Measurements from ENCODE around the gene EXD3.

Gene EXD3

DNA sequence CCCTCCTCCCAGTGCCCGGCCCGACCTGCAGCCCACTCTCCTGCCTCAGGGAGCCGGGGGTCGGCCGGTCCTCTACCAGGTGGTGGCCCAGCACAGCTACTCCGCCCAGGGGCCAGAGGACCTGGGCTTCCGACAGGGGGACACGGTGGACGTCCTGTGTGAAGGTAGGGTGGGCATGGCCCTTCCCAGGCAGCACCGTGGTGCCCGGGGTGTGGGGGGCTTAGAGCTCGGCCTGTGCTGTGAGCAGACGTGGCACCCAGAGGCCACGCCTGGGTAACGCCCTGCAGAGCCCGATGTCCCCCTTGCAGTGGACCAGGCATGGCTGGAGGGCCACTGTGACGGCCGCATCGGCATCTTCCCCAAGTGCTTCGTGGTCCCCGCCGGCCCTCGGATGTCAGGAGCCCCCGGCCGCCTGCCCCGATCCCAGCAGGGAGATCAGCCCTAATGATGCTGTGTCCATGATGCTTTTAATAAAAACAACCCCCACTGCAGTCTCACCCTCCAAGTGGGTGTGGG is 11.0 kb upstream of the EXD3 start:
- in situ Hi-C loops (cut with MboI; ENCODE audit: low sequenced_read_pairs, unreplicated experiment), result no loop called here
- DNase-seq (ENCODE audit: low spot score), result no peak
- TF ChIP-seq, protein P1, sequence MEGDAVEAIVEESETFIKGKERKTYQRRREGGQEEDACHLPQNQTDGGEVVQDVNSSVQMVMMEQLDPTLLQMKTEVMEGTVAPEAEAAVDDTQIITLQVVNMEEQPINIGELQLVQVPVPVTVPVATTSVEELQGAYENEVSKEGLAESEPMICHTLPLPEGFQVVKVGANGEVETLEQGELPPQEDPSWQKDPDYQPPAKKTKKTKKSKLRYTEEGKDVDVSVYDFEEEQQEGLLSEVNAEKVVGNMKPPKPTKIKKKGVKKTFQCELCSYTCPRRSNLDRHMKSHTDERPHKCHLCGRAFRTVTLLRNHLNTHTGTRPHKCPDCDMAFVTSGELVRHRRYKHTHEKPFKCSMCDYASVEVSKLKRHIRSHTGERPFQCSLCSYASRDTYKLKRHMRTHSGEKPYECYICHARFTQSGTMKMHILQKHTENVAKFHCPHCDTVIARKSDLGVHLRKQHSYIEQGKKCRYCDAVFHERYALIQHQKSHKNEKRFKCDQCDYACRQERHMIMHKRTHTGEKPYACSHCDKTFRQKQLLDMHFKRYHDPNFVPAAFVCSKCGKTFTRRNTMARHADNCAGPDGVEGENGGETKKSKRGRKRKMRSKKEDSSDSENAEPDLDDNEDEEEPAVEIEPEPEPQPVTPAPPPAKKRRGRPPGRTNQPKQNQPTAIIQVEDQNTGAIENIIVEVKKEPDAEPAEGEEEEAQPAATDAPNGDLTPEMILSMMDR (IDR thresholded peaks at IDR 0.05; ENCODE audit: borderline replicate concordance, control extremely low read depth, extremely low read depth, insufficient read depth, missing control alignments), result no peak

DNA sequence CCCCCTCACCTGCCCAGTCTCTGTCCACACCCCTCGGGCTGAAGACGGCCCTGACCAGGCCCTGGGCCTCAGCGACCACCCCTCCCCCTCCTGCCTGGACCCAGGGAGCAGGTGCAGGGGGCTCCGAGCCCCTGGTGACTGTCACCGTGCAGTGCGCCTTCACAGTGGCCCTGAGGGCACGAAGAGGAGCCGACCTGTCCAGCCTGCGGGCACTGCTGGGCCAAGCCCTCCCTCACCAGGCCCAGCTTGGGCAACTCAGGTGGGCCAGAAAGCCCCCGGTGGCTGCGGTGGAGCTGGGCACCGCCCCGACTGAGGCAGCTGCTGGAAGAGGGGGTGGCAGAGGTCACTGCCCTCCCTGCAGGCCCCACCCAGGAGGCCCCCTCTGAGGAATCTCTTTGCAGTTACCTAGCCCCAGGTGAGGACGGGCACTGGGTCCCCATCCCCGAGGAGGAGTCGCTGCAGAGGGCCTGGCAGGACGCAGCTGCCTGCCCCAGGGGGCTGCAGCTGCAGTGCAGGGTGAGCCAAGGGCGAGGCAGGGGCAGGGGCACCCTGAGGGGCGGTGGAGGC is 10.5 kb upstream of the EXD3 start:
- TF ChIP-seq, protein P1 (IDR thresholded peaks at IDR 0.05; ENCODE audit: borderline replicate concordance, control extremely low read depth, extremely low read depth, insufficient read depth, missing control alignments), result no peak
- in situ Hi-C loops (cut with MboI; ENCODE audit: low sequenced_read_pairs, unreplicated experiment), result no loop called here
- DNase-seq (ENCODE audit: low spot score), result no peak

DNA sequence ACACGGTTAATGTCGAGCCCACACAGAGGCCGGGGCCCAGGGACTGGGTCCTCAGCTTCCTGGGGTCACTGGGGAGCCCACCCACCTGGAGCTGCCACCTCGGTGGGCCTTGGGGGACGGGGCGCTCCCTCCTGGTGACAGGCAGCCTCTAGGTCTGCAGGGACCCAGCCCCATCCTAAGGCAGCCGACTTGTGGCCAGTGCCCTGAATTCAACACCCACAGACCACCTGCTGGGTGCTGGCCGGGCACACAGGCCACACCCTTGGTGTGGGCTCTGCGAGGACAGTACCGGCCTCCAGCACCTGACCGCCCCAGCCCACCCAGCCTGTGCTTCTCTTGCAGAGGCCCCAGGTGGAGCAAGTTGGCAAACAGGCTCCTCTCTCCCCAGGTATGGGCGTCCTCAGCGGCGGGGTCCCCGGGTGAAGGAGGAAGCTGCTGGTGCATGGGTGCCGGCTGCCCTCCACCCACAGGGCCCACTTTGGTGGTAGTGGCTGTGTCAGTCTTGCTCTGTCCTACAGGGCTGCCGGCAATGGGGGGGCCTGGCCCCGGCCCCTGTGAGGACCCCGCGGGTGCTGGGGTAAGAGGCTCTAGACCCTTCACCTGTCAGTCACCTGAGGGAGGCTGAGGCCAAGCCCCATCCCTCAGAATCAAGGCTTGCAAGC is 9.9 kb upstream of the EXD3 start:
- in situ Hi-C loops (cut with MboI; ENCODE audit: low sequenced_read_pairs, unreplicated experiment), result no loop called here
- no peak for DNase-seq (ENCODE audit: low spot score)
- TF ChIP-seq, protein P1 (IDR thresholded peaks at IDR 0.05; ENCODE audit: borderline replicate concordance, control extremely low read depth, extremely low read depth, insufficient read depth, missing control alignments), result no peak

DNA sequence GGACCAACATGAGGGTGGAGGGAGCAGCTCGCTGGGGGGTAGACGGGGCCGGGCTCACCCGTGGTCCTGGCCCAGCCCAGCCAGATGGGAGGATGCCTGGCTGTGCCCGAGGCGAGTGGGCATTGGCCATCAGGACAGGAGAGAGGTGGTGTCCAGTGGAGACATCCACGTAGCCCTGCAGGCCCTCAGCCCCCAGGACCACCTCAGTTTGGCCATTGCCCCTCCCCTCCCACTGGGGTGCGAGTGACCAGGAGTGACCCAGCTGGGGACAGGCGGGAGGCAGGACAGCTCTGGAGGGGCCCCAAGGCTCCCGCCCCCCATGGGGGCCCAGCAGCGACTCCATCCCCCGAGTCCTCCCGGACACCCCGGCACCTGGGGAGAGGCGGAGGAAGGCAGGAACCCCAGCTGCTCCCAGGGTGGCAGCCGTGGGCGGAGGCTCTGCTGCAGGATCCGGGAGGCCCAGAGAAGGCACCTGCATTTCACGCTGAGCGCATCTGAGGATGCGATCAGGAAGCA is 8.5 kb upstream of the EXD3 start:
- TF ChIP-seq, protein P1 (IDR thresholded peaks at IDR 0.05; ENCODE audit: borderline replicate concordance, control extremely low read depth, extremely low read depth, insufficient read depth, missing control alignments), result no peak
- in situ Hi-C loops (cut with MboI; ENCODE audit: low sequenced_read_pairs, unreplicated experiment), result no loop called here
- DNase-seq (ENCODE audit: low spot score), result no peak

DNA sequence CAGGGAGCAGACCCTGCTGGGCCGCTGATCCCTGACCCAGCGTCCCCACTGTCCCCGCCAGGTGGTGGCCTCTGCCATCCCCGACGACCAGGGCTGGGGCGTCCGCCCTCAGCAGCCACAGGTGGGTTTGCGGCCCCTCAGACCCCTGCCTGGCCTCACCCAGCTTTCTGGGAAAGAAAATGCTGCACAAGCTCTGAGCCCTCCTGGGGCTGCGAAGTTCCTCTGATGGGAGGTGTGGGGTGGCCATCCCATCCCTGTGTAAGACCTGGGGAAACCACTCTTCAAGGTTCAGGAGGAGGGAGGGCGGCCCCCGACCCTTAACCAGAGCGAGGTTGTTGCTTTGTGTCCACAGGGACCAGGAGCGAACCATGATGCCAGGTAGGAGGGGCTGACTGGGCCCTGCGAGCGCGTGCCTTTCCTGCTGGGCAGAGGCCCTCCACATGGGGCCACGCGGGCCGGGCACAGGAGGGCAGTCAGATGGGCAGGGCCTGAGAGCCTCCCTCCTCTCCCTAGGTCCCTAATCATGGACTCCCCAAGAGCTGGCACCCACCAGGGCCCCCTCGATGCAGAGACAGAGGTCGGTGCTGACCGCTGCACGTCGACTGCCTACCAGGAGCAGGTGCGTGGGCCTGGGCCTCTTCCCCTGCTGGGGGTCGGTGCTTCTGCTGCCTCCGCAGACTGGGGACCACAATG is 7.9 kb upstream of the EXD3 start:
- in situ Hi-C loops (cut with MboI; ENCODE audit: low sequenced_read_pairs, unreplicated experiment), result no loop called here
- TF ChIP-seq, protein P1 (IDR thresholded peaks at IDR 0.05; ENCODE audit: borderline replicate concordance, control extremely low read depth, extremely low read depth, insufficient read depth, missing control alignments), result no peak
- DNase-seq (ENCODE audit: low spot score), result no peak

DNA sequence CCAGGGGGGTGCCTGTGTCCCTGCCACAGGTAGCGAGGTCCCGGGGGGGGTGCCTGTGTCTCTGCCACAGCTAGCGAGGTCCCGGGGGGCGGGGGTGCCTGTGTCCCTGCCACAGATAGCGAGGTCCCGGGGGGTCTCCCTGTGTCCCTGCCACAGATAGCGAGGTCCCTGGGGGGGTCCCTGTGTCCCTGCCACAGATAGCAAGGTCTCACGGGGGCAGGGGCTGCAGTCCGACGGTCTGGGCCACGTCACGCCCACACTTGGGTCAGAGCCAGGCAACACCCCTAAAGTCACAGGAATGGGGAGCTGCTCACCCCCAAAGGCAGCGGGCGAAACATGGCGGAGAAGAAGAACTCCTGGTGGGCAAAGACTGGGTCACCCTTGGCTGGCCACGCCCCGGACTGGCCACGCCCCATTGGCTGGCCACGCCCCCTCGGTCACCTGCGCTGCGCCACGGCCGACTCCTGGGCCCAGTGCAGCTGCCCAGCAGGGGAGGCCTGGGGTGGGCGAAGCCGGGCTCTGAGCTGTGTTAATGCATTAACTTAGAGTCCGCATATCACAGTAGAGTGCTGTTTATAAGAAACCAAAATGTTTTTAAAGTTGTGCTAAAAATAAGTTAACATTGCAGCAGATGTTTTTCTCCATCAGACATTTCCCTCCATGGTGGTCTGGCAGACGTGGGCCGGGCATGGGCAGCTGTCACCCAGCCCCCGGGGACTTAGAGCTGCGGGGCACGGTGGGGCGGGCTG is 7.2 kb upstream of the EXD3 start:
- TF ChIP-seq, protein P1 (IDR thresholded peaks at IDR 0.05; ENCODE audit: borderline replicate concordance, control extremely low read depth, extremely low read depth, insufficient read depth, missing control alignments), result no peak
- in situ Hi-C loops (cut with MboI; ENCODE audit: low sequenced_read_pairs, unreplicated experiment), result no loop called here
- DNase-seq (ENCODE audit: low spot score), result peak; percentile 83
